Endothelial cell (in vitro differentiated cells): Measurements from ENCODE around the gene IFNA2. TPM values are rescaled to one million over a fixed set of nuclear protein-coding genes. Genes with fewer than 3 reads are reported as not detected.

Experiments used
- DNase-seq: peaks from one replicate; pipeline ENCODE4 v3.0.0; 2021; ENCODE audit warnings: low spot score
- H3K27ac Mint-ChIP-seq: one replicate; pipeline ENCODE4 v1.8.0; 2021; ENCODE audit warnings: mixed read lengths, inconsistent platforms; ENCODE audit not compliant: unreplicated experiment
- H3K27me3 Mint-ChIP-seq: one replicate; pipeline ENCODE4 v1.8.0; 2021; ENCODE audit warnings: mild to moderate bottlenecking, moderate library complexity, mixed read lengths, inconsistent platforms; ENCODE audit not compliant: unreplicated experiment
- H3K36me3 Mint-ChIP-seq: one replicate; pipeline ENCODE4 v1.8.0; 2021; ENCODE audit warnings: mild to moderate bottlenecking, low read depth, mixed read lengths, inconsistent platforms; ENCODE audit not compliant: unreplicated experiment
- H3K4me1 Mint-ChIP-seq: one replicate; pipeline ENCODE4 v1.8.0; 2021; ENCODE audit warnings: mild to moderate bottlenecking, mixed read lengths, inconsistent platforms; ENCODE audit not compliant: unreplicated experiment
- H3K4me3 Mint-ChIP-seq: one replicate; pipeline ENCODE4 v1.8.0; 2021; ENCODE audit warnings: mild to moderate bottlenecking, mixed read lengths, inconsistent platforms; ENCODE audit not compliant: unreplicated experiment
- H3K9me3 Mint-ChIP-seq: one replicate; pipeline ENCODE4 v1.8.0; 2021; ENCODE audit warnings: mixed read lengths, inconsistent platforms; ENCODE audit not compliant: unreplicated experiment
- total RNA-seq: library from RNA; stranded (reverse); fragmentation: NEBNext Ultra II Directional; extraction: Animal tissue kit (Norgen Biotek cat#: 25700); gene quantifications from one replicate; pipeline ENCODE4 v1.2.1, GENCODE V29; 2021; ENCODE audit not compliant: unreplicated experiment
- TF ChIP-seq, protein P1 (sequence below): fragments of 200-600 bp; sonication (generic); IDR thresholded peaks from one replicate; pipeline ENCODE4 v1.5.0; 2021; ENCODE audit warnings: antibody characterized with exemption; ENCODE audit not compliant: unreplicated experiment

IFNA2 gene
- total RNA-seq, 1 donor from 2014 or later = not detected

DNA sequence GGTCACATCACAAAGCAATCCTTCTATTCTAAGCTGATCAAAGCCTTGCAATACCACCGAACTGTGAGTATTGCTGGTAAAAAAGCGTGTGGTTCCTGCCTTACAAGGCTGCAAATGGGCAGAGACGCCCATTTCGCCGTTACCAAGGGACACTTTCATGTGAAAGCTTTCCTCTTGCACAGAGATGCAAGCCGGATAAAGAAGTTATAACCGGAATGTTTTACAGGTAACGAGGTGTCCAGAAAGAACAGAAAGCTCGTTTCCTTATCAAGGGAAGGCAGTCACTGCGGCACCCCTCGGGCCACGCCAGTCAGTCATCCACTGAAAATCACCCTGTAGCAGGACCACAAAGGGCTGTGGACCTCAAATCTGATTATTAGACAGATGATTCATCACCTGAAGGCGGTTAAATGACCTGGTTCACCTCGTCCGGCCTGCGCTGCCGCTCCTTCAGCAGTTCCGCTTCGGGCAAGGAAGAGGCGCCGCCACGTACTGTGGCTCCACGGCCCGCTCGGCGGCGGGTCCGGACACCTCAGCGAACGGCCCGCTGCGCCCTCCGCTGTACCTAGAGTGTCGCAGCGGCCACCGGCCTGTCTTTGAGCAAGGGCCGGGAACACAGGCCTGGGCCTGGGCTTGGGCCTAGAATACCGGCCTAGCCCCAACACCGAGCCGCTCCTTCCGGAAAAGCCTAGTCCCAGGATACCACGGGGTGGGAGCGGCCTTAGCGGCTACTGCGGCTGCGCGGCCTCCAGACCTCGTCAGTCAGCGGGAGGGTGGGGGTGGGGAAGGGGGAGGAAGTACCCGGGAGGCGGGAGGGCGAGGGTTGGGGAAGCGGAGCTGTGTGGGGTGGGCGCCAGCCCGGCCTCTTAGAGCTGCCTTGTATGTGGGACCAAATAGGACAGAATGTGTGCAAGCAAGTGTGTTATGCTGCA, 50.2 kb downstream of the IFNA2 start, which contains the start of gene KLHL9:
KLHL9 (minus strand) TSS at position 704 of the 932 bp plus-strand sequence; CDS start at position 159, 545 bp downstream.
- peak; percentile 87 for DNase-seq
- TF ChIP-seq, protein P1, sequence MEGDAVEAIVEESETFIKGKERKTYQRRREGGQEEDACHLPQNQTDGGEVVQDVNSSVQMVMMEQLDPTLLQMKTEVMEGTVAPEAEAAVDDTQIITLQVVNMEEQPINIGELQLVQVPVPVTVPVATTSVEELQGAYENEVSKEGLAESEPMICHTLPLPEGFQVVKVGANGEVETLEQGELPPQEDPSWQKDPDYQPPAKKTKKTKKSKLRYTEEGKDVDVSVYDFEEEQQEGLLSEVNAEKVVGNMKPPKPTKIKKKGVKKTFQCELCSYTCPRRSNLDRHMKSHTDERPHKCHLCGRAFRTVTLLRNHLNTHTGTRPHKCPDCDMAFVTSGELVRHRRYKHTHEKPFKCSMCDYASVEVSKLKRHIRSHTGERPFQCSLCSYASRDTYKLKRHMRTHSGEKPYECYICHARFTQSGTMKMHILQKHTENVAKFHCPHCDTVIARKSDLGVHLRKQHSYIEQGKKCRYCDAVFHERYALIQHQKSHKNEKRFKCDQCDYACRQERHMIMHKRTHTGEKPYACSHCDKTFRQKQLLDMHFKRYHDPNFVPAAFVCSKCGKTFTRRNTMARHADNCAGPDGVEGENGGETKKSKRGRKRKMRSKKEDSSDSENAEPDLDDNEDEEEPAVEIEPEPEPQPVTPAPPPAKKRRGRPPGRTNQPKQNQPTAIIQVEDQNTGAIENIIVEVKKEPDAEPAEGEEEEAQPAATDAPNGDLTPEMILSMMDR = no peak

More for the DNA sequence above, 50.2 kb downstream of the IFNA2 start, which contains the start of gene KLHL9:
- Mint-ChIP-seq H3K9me3 (no peaks in the 10 kb centered on the region), H3K4me1 (peaks cover 29% of the 10 kb centered on the region), H3K27me3 (peaks cover 1% of the 10 kb centered on the region), H3K36me3 (peaks cover 13% of the 10 kb centered on the region), H3K27ac (peak within 1 kb of the TSS; percentile 94), H3K4me3 (peak within 1 kb of the TSS; percentile 94)

Other genes starting within 250 kb of the IFNA2 start
- not detected for gene IFNW1, start 243.6 kb downstream of the IFNA2 start, total RNA-seq
- gene IFNA21, start 218.7 kb downstream of the IFNA2 start, total RNA-seq = not detected
- gene IFNA4, start 197.8 kb downstream of the IFNA2 start, total RNA-seq = not detected
- not detected for gene IFNA7, start 183.2 kb downstream of the IFNA2 start, total RNA-seq
- not detected for gene IFNA10, start 178.3 kb downstream of the IFNA2 start, total RNA-seq
- gene IFNA16, start 168.1 kb downstream of the IFNA2 start, total RNA-seq = not detected
- gene IFNA17, start 157.2 kb downstream of the IFNA2 start, total RNA-seq = not detected
- gene IFNA14, start 145.4 kb downstream of the IFNA2 start, total RNA-seq = not detected
- gene IFNA5, start 80.1 kb downstream of the IFNA2 start, total RNA-seq = not detected
- gene KLHL9, start 50.0 kb downstream of the IFNA2 start, total RNA-seq = 39.5 TPM
- gene IFNA6, start 34.5 kb downstream of the IFNA2 start, total RNA-seq = not detected
- not detected for gene IFNA13, start 17.3 kb downstream of the IFNA2 start, total RNA-seq
- not detected for gene IFNA8, start 23.7 kb upstream of the IFNA2 start, total RNA-seq
- gene IFNA1, start 55.0 kb upstream of the IFNA2 start, total RNA-seq = not detected
- gene IFNE, start 96.9 kb upstream of the IFNA2 start, total RNA-seq = not detected